Activated CD4-positive, alpha-beta T cell treated with anti-CD3 and anti-CD28 coated beads for 1 hour (primary cell): Measurements from ENCODE around the gene TRIM29.

Experiments
- DNase-seq: peaks from one replicate; pipeline ENCODE4 v3.0.0-alpha.2; 2020

TRIM29 gene

DNA sequence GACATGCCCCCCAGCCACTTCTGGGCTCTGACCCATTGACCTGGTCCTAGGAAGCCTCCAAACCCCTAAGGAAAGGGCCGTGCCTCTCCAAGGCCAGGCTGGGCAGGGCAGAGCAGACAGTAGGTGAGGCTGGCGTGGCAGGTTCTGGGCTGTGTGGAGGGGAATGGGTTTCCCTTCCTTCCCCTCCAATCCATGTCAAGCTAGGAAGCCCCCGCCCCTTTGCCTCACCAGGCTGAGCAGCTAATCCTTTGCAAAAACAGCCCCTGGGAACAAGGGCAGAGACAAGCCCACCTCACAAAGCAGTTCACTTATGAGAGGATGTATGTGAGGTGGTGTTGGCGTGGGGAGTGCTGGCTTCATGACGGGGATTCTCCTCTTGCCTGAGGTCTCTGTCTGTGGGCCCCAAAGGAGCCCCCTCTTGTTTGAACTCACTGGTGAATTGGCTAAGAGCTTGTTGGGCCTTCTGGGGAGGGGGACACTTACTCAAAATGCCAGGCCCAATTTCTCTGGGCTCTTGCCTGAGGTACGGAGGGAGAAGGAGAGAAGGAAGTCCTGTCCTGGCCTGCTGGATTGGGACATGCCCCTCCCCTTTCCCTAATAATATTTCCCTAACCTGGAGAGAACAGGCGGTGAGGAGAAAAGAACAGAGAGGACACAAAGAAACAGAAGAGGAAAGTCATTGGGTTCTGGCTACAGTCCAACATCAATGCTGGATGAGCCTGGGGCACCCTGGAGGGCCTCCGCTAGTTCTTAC, 1.6 kb upstream of the TRIM29 start:
- DNase-seq, result no peak

DNA sequence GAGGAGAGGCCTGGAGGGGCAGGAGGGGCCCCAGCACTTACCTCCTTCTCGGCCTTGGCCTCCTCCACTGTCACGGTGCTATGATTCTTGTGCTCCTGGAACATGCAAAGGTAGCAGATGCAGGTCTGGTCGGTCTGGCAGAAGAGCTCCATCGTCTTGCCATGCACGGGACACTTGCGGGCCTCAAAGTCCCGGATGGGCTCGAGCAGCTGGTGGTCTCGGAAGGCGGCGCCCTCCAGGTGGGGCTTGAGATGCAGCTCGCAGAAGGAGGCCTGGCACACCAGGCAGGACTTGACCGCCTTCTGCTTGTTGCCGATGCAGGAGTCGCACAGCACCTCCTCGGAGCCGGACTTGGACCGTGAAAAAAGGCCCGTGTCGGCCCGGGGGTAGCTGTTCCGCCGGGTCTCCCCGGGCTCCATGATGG, 714 bp downstream of the TRIM29 start:
- no peak for DNase-seq

GRCh38 chr11:120136356-120136755, 1.6 kb downstream of the TRIM29 start:
- DNase-seq, result no peak

- DNase-seq, result no peak
Measured at GRCh38 chr11:120135838-120136237, 2.1 kb downstream of the TRIM29 start.

DNA sequence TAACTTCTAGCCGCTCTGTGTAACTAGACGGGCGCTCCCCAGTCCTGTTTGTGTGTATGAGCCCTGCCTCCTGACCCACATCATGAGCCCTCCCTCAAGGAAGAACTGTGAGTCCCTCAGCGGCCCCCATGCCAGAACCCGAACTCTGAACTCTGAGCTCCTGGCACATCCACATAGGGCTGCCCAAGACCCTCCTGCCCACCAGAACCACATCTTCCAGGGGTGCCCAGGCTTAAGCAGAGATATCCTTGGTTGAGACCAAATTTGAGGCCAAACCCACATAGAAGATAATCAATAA, 3.0 kb downstream of the TRIM29 start:
- no peak for DNase-seq

GRCh38 chr11:120134106-120134930, 3.6 kb downstream of the TRIM29 start:
- DNase-seq, result peak; percentile 4

DNA sequence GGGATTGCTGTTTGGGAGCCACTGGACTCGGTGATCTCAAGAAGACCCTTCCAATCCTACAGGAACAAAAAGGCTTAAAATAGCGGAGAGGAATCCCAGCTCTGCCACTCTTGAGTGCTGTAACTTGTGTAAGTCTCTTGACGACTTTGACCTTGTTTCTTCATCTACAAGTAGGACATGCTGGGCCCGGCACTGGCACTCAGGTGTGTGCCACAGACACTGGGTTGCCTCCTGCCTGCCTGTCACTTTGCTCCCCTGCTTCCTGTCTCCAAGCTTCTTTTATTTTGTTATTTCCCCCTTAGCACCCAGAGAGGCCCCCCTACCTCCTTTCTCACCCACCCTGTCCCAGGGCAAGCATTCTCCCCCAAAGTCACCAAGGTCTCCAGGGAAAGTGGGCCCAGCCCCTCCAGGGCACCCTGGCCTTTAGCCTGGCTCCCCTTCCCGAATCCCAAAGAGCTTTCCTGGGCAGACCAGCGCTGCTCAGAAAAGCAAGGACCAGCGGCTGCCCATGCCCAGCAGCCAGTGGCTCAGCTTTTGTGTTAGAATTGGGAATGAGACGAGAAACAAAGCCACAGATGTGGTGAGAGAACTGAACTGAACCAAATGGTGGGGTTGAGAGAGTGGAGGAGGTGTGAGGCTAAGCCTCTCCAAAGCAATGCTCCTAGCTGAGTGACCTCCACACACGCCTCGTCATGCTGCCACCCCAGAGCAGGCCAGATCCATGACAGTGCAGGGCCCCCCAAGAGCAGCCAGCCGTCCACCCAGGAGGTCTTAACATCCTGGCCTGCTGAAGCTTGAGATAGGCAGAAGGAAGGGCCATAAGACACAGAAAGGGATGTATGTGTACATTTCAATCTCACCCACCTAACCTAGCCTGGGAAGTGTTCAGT, 4.5 kb downstream of the TRIM29 start:
- no peak for DNase-seq

DNA sequence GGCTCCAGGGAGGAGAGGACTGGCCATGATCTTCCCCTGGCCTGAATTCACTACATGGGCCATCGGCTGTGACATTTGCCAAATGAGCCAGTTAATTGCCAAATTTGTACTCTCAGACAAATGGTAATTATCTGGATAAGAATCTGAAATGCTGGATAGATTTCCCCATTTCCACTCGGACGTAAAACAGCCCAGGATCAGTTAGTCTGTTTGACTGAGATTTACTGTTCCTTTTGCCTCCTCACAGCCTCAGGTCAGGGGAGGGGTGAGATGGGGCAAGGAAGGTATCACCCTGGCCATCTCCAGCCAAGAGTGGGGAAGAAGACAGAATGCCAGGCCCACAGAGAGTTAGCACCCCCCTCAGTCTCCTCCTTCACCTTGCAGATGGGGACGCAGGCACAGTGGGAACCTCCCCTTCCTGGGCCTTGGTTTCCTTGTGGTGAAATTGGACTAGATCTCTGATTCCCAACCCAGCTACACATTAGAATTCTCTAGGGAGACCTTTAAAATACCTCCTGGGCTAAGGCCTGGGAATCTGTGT, 5.2 kb downstream of the TRIM29 start:
- DNase-seq, result no peak

- no peak for DNase-seq
Measured at GRCh38 chr11:120131941-120132644, 5.8 kb downstream of the TRIM29 start.

GRCh38 chr11:120130991-120131760, 6.7 kb downstream of the TRIM29 start:
- no peak for DNase-seq

DNA sequence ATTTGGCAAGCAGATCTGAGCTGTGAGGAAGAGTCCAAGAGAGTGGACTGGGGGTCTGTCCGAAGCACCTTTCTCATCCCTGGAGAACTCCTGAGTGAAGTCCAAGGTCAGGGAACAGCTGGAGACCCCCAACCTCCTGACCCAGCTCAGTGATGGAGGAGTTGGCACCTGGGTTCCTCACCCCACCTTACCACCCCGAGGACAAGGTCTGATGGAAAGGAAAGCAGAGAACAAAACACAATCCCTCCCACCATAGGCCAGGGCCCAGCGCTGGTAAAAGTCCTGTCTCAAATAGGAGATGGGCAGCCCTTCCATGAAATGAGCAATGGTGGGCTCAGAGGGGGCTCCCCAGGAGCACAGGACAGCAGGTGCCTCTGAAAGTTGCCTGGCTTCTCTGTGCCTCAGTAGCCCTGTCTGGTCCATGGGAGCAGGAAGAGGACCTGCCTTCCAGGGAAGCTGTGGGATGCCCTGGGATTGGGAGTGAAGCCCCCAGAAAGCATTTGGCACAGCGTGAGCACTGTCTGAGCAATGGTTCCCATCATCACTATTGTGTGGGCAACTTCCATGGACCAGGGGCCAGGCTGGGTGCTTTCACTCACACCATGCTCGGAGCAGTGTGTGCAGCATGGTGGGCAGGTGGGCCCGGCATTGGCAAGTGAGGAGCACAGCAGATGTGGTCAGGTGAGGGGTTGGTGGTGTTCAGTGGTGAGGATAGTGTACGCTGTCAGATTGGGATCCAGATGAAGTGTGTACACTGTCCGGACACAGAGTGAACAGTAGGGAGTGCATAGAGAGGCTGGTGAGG, 7.5 kb downstream of the TRIM29 start:
- DNase-seq, result no peak

DNA sequence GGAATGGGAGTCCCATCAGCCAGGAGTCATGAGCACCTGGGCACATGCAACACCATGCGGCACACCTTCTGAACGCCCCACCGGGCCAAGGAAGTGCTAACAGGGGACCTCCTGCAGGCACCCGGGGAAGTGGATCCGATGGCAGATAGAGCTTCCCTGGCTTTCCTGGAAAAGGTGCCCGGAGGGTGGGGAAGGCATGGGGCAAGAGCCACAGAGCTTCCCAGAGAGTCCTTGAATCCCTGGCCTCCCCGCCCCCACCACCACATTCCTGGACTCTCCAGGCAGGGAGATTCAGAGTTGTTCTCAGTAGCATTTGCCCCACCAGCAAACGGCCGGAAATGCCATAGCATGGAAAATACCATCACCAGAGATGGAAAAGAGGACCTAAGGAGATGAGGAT, 8.3 kb downstream of the TRIM29 start:
- DNase-seq, result no peak

GRCh38 chr11:120128392-120129119, 9.4 kb downstream of the TRIM29 start:
- no peak for DNase-seq

- no peak for DNase-seq
Measured at GRCh38 chr11:120127236-120127635, 10.7 kb downstream of the TRIM29 start.

DNA sequence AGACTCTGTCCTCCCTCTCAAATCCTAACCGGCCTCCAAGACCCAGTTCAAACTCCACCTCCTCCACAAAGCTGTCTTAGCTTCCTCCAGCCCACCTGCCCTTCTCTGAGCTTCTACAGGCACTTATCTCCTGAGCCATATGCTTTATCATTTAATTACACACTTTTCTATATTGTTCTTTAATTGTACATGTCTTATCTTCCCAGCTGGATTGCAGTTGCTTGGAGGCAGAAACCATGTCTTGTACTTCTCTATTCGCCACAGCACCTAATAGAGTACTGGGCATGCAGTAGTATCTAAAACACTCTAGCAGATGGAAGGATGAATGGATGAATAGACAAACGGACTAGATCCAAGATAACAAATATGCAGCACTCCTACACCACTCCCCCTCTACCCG, 11.3 kb downstream of the TRIM29 start:
- no peak for DNase-seq

GRCh38 chr11:120125509-120125908, 12.4 kb downstream of the TRIM29 start:
- no peak for DNase-seq

DNA sequence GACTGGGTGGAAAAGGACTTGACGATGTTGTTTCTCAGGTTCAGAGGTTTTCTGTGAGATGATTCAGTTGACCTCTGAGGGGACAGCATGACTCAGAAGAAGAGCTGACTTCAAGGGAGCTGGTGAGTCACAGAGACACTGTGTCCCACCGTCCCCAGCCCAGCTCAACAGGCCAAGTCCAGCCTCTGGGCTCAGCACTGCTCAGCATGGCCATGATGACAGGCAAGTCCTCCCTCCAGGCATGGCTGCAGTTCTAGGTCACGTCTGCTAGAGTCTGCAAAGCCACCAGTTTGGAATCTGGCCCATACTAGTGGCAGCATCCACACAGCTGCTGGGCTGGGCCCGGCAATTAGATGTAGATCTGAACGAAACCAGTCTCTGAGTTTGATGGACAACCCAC, 12.9 kb downstream of the TRIM29 start:
- no peak for DNase-seq

GRCh38 chr11:120124355-120124754, 13.6 kb downstream of the TRIM29 start:
- no peak for DNase-seq

- DNase-seq, result no peak
Measured at GRCh38 chr11:120123946-120124345, 14.0 kb downstream of the TRIM29 start.
